GM19452 (cell line): ENCODE results near the gene SCYL2.

Source experiments
- ATAC-seq: cut with Tn5 transposase; IDR thresholded peaks from one replicate; pipeline ENCODE4 v1.9.1; 2021; ENCODE audit not compliant: unreplicated experiment

SCYL2 gene

DNA sequence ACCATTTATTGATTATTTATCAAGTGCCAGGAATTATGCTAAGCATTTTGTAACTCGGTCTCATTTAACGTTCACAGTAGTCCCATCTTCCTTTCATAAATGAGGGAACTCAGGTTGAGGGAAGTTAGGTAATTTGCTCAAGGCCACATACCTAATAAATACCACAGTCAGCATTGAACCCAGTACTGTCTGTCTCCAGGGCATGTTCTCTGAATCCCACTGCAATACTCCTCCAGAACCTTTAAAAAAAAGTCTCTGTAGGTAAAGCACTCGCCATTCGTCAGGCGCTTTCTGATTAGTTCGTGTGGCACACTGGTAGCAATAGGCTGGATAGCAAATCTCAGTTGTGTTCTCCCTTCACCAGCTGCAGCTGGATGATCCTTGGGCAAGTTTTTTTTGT, 104.2 kb downstream of the SCYL2 start:
- ATAC-seq = no peak

DNA sequence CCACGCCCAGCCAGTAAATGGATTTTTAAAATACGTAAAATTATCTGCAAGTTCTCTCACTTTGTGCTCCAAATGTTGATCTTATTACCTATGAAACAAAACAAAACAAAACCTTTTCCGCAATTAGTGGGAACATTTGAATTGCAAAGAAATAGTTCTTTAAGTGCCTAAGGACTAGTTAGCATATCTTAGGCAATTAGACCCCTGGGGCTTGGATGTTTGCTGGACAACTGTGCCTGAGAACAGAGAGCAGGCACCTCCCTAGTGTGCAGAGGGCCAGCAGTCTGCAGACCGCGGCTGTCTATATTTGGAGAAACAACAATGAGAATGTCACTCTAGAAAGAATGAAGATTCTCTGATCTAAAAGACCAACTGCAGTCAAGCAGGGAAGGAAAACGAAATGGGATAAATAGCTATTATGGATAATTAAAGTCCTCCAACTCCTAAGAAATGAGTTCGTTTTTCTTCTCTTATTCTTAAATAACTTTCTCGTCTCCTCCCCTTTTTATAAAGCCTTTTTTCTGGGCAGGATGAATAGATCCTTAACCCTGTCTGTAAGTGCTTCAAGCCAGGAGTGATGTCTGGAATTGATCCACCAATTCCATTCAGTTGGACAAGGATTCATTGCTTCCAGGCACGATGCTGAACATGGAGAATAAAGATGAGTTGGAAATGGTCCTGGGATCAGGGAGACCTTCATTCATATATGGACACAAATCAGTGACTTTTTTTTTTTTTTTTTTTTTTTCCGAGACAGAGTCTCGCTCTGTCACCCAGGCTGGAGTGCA, 106.1 kb downstream of the SCYL2 start:
- ATAC-seq = no peak

DNA sequence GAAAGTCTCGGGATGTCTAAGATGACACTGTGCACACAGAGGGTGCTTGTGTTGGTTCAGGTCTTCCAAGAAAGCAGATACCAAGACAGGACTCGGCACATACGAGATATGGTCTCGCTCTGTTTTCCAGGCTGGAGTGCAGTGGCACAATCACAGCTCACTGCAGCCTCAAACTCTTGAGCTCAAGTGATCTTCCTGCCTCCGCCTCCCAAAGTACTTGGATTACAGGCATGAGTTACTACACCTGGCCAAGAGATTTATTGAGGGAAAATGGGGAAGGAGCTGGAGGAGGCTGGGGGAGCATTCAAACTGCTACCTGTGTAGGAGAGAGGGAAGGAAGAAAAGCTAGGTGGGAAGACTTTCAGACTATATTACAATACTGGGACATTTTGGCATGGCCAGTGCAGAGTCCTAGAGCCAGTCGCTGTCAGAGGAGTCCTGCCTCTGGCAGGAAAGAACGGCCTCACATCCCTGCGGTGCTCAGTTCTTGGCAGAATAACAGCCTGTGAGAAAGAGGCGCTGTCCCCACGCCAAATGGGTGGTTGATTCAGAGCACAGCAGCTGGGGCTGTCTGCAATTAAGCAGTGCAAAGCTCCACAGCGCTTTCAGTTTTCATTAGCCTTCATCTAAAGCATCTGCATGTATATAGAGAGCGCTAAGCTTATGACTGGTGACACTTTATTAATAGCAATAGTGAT, 108.2 kb downstream of the SCYL2 start:
- no peak for ATAC-seq

DNA sequence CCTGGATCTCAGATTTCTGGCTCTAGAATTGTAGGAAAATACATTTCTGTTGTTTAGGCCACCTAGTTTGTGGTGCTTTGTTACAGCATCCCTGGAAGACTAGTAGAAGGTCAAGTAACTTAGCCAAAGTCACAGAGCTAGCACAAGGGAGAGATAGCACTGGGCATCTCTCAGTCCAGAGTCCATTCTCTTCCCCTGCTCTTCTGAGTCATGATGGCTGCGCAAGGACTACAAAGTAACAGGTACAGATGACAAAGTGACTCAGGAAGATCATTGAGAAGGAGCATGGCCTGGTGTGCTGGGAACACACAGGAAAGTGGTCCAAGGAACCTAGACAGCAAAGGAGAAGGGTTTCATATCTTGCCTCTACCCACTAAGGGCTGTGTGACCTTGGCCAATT, 109.2 kb downstream of the SCYL2 start:
- ATAC-seq = no peak

DNA sequence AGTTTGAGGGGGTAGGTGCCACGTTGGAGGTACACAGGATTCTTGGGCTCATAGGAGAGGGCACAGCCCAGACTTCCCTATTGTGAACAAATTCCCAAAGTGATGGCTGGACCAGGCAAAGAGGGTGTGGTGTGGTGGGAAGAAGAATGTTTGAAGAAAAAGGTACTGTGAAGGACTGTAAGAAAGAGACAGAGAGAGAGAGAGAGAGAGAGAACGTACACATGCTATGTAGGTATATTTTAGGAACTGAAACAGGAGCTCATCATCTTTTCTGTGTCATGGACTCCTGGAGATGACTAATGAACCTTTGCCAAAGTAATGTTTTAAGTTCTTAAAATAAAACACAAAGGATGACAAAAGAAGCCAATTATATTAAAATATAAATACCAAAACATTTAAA, 114.4 kb downstream of the SCYL2 start:
- ATAC-seq = no peak

DNA sequence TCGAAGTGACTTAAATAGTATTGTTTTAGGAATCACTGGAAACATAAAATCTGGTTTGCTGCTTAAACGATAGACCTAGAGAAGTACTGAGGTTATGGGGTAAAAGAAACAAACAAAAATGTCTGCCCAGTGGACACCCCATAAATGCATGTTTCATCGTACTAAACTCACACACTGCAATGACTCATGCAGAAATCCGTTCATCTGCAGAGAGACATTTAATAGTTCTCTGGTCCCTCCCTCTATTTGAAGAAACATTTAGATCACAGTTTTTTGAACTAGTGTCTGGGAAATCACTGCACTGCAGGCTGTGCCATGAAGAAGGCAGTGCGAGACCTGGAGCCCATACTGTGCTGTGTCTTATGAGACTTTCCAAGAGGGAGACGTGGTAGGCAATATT, 115.4 kb downstream of the SCYL2 start:
- no peak for ATAC-seq

DNA sequence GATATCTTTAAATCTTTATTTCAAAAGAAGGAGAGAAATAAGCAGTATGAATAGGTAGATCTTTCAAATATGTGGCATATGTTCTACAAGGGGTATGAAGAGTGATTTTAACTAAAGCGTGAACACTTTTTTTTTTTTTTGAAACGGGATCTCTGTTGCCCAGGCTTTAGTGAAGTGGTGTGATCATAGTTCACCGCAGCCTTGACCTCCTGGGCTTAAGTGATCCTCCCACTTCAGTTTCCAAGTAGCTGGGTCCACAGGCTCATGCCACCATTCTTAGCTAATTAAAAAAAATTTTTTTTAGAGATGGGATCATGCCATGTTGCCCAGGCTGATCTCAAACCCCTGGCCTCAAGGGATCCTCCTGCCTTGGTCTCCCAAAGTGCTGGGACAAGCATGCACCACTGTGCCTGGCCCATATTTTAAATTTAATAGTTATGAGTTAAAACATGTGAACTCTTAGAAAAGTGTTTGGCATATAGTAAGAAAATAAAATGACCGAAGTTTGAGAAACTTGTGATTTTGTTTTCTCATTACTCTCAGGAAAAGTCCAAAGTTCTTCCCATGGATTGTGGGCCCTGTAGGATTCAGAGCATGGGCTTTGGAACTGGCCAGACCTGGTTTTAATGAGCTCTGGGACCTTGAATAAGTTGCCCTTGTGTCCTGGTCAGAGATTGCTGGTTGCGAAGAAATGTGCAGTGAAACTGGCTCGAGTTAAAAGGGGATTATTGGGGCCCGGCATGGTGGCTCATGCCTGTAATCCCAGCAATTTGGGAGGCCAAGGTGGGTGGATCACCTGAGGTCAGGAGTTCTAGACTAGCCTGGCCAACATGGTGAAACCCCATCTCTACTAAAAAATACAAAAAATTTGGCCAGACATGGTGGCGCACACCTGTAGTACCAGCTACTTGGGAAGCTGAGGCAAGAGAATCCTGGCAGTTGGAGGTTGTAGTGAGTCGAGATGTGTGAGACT, 116.9 kb downstream of the SCYL2 start:
- no peak for ATAC-seq

DNA sequence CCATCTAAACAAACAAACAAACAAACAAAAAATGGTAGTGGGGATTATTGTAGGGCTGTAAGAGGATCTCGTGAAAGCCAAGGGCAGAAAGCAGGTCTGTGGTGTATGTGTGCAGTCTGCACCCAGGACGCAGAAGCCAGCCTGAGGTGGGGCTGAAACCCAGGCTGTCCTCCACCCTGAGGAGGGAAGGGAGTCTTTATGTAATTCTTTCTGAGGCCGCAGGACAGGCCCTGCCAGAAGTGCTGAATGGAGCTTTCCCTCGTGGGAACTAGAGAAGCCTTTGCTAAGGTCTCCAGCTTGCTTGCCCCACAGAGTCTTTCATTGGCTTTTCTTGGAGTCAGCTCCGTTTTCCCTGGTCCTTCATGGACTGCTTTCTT, 117.6 kb downstream of the SCYL2 start:
- no peak for ATAC-seq

DNA sequence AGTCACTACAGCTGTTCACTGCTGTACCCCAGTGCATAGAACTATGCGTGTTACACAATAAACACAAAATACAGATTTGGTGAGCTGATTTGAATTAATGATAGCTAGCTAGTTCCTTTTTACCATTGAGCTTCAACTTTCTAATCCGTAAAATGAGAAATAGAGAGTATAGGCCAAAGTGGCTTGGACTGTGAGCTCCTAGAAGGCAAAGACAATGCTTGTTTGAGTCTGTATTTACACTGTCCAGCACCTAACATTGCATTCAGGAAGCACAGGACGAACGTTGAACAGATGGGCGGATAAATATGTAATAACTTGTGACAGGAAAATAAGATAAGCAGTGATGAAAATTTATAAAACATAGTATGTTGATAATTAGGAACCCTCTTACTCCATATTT, 121.4 kb downstream of the SCYL2 start:
- ATAC-seq = no peak
